PC-9 (cell line): Measurements from ENCODE around the gene SPTB.

Source experiments
- EZH2 ChIP-seq: fragments of 200-600 bp; sonication (generic); IDR thresholded peaks from 2 replicates; pipeline ENCODE4 v1.8.0; 2017; ENCODE audit warnings: antibody characterized with exemption, low read depth
- TF ChIP-seq, protein P1 (sequence below): fragments of 200-600 bp; sonication (generic); conservative IDR thresholded peaks from 2 replicates; pipeline ENCODE4 v1.6.1; 2017; ENCODE audit warnings: mixed run types, antibody characterized with exemption, mild to moderate bottlenecking, moderate library complexity

- TF ChIP-seq, protein P1, sequence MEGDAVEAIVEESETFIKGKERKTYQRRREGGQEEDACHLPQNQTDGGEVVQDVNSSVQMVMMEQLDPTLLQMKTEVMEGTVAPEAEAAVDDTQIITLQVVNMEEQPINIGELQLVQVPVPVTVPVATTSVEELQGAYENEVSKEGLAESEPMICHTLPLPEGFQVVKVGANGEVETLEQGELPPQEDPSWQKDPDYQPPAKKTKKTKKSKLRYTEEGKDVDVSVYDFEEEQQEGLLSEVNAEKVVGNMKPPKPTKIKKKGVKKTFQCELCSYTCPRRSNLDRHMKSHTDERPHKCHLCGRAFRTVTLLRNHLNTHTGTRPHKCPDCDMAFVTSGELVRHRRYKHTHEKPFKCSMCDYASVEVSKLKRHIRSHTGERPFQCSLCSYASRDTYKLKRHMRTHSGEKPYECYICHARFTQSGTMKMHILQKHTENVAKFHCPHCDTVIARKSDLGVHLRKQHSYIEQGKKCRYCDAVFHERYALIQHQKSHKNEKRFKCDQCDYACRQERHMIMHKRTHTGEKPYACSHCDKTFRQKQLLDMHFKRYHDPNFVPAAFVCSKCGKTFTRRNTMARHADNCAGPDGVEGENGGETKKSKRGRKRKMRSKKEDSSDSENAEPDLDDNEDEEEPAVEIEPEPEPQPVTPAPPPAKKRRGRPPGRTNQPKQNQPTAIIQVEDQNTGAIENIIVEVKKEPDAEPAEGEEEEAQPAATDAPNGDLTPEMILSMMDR = no peak
- TF ChIP-seq EZH2 = no peak
These were observed 122.1 kb downstream of the SPTB start for GRCh38 chr14:64757601-64758000.
